ENCODE data around the gene SENP8.
A peak's percentile ranks its signal among the peaks of the same experiment; 100 is the strongest.
"Not testable (repeated sequence)": the region's sequence is repeated elsewhere in the genome, so short reads cannot be mapped to it uniquely, and the experiment has no call there.

The SENP8 gene

DNA sequence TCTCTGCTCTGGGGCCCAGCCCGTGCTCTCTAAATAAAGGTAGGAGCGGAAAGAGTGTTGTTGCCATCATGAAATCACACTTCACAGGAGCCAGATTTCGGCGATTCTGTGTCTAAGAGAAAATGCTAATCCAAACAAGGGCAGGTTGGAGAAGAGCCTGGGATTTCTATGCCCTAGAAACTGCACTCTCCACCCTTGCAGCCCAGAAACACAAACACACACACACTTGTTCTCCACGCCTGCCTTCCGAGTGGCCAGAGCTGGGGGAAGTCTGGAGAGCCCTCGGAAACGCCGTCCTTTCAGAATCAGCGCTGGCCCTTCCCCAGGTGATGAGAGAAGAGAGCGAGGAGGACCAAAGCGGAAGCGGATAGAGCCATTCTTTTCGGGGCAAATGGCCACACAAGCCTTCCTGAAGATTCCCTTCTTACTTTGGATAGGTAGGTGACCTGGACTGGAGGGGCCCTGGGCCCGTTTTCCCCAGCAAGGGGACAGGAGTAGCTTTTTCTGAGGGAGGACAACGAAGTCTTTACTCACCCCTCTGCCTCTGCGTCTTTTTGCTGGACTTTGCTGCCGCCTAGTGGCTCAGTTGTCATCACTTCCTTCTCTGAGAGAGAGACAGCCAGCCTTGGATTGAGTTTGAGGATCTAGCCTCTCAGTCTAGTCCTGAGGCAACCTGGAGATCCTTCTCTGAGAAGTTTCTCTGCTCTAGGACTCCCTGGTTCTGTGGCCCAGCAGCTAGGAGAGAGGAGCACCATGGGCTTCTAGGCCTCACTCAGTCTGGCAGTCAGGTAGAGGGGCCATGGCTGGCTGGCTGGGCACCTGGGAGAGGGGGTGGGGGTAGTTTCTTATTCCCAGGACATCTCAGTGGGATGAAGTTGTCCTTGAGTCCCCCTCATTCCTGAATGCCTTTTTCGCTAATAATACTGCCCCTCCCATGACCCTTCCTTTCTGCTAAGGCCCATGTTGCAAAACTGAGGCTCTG, 37.7 kb downstream of the SENP8 start:
- peak; percentile 80 to 81 for DNase-seq

DNA sequence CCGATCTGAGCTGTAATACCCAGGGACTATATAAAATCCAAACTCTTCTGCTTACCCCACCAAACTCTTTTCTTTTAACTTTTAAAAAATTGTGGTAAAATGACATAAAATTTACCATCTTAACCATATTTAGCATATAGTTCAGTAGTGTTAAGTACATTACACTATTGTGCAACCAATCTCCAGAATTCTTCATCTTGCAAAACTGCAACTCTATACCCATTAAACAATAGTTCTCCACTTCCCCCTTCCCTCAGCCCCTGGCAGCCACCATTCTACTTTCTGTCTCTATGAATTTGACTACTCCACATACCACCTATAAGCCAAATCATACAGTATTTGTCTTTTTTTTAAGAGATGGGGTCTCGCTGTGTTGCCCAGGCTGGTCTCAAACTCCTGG, 38.7 kb downstream of the SENP8 start:
- DNase-seq, result no peak

DNA sequence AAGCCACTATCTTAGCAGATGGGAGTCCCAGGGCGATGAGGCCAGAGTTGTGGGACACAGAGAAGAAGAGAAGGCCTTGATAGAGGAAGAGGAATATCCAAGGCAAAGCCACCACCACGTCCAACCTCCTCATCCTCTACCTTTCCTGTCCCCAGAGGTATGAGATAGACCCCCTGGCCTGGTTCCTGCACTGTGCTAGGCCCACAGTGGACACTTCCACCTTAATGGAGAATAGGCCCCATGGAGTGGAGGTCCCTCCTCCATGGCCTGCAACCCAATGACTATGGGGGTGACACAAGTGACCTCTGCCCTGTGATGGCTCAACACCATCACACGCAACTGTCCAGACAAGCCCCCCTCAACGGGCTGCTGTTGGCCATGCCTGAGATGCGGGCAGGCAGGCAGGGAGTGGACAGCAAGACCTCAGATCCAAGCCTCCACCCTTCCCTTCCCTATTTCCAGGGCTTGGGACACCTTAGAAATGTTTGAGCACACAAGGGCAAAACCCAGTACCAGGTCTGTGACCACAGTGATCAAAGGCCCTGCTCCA, 42.6 kb downstream of the SENP8 start:
- no peak for DNase-seq

DNA sequence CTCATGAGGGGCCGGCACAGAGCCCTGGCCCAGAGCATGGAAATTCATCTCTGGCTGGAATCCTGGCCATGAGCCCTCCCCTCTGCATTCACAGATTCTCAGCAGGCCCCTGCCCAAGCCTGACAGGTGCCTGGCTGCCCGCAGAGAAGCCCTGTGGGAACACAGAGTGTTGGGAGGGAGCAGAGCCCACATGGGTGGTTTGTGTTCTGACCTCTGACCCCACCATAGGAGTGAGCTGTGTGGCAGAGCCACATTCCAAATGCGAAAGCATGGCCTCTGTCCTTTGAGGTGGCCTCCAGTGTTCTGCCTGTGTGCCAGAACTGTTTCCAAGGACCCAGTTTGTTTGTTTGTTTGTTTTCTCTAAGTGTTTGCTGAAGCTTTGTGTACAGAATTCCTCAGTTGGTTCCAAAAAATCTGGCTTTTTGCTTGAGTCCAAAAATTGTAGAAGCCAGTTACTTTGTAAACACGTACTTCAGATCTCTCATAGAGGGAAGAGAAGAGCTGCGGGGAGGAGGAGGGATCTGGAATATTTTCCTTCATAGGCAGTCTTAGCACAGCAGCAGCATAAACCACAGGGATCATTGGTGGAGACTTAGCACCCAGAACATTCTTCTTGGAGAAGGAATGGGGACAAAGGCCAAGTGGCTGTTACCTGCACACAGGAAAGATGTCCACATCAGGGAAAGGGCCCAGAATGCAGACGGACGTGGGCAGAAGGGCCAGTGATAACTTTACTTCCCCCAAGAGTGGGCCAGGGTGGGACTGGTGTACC, 43.3 kb downstream of the SENP8 start:
- no peak for DNase-seq

DNA sequence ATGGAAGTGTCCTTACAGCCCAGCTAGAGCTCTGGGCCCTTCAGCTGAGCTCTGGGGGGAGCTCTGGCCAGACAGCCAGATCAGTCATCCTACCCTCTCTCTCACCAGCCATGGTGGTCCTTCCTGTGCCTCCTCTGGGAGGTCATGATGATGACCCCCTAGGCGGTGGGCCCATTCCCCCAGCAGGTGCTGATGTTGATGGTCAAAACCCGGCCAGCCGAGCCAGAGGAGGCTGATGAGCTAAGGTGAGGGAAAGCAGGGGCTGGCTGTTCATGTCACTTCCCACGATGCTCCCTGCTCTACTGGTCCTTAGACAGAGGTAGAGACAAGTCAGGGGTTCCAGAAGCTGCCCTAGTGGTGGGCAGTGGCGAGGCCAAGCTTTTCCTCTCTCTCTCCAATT, 44.4 kb downstream of the SENP8 start:
- DNase-seq, result no peak

DNA sequence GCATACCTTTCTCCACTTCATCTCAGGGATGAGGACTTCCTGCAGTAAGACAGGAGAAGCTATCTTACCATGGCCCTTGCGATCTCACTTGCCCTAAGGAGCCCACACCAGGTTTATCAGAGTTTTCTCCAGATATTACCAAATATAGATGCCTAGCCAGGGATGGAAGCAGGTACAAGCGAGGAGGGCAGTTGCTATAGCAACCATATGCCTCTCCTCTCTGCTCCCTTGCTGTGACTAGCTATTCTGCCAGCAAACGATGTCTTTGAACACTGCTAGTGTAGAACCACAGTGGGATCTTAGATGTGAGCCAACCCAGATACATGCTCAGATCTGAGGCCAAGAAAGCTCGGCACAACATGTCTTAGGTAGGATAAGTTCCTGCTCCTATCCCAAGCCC, 45.5 kb downstream of the SENP8 start:
- DNase-seq, result peak in 1 of 2 donors; percentile 58

DNA sequence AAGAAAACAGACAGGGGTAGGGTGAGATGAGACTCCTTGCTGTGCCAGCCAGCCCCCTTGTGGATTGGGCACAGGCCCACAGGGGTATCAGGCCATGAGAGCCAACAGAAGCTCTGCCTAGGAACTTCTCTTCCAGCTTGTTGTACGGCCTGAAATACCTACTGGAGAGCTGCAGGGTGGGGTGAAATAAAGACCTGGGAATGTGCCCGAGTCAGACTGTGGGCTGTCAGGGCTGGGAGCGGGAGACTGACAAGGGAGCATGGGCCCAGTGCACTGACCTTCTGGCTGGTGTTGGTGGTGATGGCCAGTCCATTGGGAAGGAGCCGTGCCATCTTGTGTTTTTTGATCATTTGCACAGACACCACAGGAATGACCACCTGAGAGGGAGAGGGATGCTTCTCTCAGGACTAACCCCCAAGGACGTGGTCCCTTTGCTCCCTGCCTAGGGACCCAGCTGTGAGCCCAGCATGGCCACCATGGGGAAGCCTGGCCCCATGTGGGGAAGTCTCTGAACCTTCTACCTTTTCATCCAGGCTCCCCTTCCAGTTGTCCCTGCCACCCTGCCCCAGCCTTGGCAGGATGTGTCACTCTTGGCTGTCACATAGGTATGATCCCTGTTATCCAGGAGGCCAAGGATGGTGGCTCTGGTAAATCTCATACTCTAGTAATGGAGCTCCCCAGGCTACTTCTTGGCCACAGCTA, 48.7 kb downstream of the SENP8 start:
- DNase-seq, result no peak

DNA sequence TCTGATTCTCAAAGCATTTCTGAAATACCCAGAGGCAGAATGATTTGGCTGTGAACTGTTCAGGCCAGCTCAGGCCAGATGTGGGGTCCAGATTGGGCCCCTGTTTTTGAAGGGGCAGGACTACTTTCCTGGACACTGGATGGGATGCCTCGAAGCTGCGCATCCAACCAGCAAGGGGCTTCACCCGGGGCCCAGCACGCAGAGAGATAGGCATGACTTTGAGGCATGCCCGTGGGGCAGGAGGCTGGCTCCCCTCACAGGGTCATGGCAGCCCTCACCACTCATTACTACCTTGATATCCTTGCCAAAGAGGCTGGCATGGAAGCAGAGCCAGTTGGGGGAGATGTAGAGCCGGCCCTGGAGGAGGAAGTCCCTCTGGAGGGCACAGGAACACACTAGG, 49.2 kb downstream of the SENP8 start:
- DNase-seq, result no peak

DNA sequence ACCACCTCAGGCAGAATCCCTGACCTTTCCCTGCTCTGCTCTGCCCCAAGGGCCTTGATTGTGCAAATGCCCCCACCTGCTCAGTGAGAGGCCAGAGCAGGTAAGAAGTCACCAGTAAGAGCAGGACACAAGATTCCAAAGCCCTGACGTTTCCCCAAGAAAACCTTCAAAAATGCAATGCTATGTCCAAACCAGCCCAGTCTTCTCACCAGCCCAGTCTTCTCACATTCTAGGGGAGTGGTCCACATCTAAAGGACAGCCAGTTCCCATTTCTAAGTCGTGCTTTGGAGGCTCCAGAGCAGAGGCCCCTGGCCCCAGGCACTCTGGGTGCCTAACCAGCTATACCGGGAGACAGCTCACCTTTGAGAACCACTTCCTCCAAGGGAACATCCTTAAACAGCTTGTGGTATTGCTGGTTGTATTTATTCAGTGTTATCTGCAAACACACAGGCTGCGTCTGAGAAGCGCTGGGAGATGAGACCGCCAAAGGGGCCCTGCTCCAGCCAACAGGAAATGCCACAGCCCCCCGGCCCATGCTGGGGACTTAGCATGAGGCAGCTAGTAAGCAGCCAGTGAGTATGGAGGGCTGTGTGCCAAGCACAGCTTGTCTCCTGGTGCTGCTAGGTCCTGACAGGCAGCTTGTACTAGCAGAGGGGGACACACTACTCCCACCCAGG, 50.1 kb downstream of the SENP8 start:
- no peak for DNase-seq

DNA sequence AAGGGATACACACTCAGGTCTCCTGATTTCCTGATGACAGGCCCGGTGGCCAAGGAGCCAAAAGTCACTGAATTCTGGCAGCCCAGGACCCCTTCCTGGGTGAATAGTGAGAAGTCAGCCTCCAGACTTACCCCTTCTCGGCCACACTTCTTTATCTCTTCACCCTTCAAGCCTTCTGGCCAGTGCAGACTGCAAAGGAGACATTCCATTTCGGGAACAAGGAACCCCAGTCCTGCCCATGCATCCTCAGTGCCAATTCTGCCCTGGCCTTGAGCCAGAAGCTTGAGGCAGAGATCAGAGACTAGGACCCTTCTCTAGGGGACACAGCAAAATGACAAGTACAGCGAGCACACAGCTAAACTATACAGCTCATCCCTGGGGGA, 50.6 kb downstream of the SENP8 start:
- no peak for DNase-seq

DNA sequence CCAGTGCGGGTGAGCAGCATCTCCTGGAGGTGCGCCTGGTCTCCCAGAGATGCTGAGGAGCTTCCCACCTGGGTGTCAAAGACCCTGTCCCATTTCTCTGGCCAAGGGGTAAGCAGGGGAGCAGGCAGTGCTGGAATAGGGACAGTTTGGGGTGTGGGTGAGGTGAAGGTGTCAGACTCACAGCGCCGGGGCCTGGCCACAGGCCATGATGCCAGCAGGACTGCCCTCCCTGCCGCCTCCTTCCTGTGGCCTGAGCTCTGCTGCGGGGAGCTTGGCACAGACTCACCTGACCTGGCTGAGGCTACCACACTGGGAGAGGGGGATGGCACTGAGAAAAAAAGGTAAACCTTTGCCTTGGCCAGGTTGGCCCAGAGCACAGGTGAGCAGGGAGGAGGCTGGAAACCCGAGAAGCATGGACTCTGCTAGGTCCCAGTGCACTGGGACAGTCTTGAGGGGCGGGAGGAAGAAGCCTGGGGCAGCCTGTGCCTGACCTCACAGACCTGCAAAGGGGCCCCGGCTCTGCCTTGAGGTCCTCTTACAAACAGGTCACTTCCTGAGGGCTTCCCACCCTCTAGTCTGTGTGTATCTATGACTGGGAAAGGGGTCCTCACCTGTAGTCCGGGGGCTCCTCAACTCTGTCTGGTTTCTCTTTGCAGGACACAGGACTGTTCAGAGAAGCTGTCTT, 51.2 kb downstream of the SENP8 start:
- DNase-seq, result no peak

DNA sequence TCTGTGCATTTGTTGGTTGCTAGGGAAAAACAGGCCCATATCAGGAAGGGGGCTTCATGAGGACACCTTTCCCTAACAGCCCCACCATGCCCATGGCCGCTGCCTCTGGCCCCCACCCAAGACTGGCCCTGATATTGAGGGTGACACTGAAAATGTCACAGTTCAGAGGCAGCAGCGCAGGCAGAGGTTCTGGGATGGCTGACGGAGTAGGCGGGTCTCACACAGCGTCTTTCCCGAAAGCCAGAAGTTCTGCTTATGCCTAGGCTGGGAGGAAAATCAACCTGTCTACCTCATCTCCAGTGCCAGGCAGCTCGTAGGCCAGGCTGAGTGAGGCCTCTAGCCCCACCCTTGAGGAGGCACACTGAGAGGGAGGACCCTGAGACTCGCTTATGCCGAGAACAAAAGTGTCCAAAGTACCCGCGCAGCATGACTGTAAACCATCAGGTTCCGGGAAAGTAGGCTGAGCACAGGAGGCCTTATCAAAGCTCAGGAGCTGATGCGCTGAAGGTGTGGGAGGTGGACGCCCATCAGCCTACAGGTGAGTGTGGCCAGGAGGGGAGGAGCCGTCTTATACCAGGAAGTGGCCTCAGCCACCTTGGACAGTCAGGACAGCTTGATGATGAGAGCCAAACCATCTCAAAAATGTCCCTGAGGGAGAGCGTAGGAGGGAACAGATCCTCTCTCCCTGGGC, 51.9 kb downstream of the SENP8 start:
- no peak for DNase-seq

DNA sequence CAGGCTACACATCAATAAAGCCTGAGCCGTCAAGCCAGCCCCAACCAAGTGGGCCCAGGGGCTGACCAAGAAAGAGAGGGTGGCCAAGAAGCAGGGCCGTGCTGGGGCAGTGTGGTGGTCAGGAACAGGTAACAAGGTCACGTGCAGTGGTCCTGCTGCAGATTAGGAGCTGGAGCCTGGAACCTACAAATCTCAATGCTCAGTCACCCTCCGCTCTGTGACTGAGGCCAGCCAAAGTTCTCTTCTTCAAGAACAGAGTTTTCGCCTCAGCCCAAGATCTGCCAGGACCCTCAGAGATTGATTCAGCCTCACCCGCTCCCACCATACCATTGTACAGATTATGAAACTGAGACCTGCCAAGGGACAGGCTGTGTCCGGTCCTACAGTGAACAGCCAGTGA, 52.5 kb downstream of the SENP8 start:
- no peak for DNase-seq

DNA sequence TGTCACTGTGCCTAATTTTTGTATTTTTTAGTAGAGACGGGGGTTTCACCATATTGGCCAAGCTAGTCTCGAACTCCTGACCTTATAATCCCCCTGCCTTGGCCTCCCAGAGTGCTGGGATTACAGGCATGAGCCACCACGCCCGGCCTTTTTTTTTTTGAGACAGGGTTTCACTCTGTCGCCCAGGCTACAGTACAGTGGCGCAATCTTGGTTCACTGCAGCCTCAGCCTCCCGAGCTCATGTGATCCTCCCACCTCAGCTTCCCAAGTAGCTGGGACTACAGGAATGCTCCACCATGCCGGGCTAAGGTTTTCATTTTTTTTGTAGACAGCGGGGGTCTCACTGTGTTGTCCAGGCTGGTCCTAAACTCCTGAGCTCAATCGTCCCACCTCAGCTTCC, 53.8 kb downstream of the SENP8 start:
- not testable (repeated sequence) for DNase-seq

DNA sequence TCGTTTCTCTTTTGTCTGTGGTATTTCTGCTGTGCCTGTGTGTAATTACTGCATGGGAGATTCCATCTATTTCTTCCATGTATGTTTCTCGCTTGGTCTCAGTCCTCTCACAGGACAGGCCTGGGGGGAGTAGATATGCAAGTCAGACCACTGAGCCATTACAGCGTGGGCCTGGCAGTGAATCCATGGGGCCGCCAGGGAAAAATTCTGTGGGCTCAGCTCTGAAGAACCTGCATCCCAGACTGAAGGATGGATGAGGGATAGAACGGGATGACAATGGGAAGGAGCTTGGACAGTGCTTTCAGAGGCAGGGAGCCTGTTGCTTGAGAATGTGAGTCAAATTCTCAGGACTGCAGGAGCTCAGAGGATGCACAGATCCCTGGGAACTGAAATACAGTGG, 54.6 kb downstream of the SENP8 start:
- DNase-seq, result no peak

DNA sequence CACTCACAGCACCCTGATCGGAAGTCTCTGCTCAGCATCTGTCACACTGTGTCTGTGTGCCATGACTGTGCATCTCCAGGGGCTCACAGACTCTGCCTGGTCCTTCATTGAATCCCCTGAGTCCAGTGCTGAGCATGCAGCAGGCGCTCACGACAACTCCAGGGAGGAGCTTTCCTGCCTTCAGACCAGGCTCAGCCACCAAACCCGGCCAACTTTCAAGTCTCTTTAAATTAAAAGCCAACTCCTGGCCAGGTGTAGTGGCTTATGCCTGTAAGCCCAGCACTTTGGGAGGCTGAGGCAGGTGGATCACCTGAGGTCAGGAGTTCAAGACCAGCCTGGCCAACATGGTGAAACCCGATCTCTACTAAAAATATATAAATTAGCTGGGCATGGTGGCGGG, 55.2 kb downstream of the SENP8 start:
- no peak for DNase-seq

DNA sequence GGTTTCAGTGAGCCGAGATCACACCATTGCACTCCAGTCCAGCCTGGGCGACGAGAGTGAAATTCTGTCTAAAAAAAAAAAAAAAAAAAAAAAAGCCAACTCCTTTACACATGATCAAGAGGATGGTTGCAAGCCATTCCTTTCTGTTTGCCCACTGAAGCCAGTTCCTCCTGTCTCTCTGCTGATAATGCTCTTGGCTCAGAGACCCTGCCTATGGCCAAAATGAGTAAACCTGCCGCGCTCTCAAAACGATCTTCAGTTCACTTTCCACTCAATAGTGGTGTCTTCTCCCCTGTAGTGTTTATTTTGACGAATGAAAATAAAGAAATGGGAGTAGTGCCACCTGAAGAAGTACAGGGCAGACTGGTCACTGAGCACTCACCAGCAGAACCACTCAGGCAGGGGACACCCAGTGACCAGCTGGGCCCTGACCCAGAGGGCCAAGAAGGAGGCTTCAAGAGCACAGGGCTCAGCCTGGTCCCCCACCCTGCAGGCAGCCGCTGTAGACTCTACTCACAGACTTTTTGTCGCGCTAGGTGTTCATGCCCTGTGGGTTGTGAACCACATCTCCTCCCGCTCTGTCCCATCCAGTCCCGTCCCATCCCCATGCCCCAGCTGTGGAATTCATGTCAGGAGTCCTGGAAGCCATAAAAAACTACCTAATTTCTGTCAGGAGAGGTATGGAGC, 55.8 kb downstream of the SENP8 start:
- no peak for DNase-seq

DNA sequence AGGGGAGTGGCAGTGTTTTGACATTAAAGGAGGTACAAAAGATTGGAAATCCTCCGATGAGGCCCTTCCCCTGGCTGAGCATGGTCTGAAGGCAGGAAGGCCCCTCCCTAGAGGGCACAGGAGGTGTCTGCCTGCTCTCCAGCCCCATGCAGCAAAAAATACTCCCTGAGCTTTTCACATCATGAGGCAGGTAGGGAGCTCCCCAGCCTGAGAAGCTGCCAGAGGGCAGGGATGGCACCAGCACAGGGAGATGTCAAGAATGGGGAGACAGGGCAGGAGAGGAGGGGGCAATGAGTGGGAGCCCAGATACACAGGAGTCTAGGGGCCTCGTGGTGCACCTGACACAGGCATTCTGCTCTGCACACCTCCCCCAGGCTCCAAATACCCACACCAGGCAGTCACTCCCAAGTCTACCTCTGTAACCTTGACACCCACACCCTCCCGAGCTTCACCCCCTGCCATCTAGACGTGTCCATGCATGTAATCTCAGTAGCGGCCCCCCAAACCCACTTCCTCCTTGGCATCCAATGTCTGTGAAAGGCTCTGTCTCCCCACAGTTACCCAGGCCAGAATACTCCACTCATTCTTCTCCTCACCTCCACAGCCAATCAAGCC, 56.5 kb downstream of the SENP8 start:
- no peak for DNase-seq

DNA sequence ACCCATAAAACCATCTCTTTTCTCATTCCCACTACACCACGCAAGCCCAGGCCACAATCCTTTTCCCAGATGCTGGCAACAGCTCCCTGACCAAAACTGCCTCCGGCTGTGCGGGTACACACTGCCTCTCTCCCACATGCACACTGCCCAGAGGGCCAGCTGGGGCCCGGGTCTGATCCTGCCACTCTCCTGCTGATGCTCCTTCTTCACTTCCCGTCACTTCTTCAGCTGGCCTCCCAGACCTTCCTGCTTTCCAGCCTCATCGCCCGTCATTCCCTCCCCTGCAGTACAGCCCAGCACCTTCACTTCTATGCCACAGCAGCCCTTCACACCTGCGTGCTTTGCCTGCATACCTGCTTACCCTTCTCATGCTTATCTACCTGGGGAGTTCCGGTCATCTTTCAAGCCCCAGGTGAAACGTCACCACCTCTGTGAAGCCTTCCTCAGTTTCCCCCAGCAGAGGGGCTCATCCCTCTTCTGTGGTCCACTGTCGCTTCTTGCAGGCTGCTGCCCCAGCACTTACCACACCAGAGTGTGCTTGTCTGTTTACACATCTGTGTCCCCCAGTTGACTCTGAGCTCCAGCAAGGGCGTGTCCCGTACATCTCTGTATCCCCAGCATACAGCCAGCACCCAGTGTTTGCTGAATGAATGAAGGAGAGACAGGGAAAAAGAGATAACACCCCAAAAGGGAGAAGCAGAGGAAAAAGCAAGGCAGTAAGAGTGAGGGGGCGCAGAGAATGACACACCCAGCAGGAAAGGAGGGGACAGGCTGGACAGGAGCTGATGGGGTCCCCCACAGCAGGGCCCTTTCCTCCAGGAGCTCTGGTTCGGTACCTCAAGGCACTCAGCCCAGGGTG, 57.2 kb downstream of the SENP8 start:
- no peak for DNase-seq

All from hippocampal formation (tissue), 2 donors.